Measurements from ENCODE around the gene SLC52A3. TPM values are rescaled to one million over a fixed set of nuclear protein-coding genes. Genes with fewer than 3 reads are reported as not detected.
A peak's percentile ranks its signal among the peaks of the same experiment; 100 is the strongest.

SLC52A3 gene
- polyA plus RNA-seq, 1 donor (not counting 4 experiments of a cell fraction or from before 2014, with no cell fraction given), result 0.84 TPM

GRCh38 chr20:730005-730404 lies 38.3 kb downstream of the SLC52A3 start:
- dilution Hi-C loops (cut with MboI; ENCODE audit: extremely low pct_ligation_motif_present, low sequenced_read_pairs), result no loop called here
- no peak for TF ChIP-seq CTCF (optimal IDR thresholded peaks at IDR 0.05 in 1 of 3, IDR thresholded peaks at IDR 0.05 in 1 of 3, conservative IDR thresholded peaks at IDR 0.05 in 1 of 3; ENCODE audit: extremely low read depth in 1 of 3, insufficient read depth in 2 of 3, low read length in 3 of 3)
- Histone ChIP-seq H3K4me1 (ENCODE audit: control insufficient read depth, extremely low read depth, insufficient read depth, low read length) (no peaks in the 10 kb centered on the region), H3K9me3 (ENCODE audit: control insufficient read depth, low read depth, low read length) (no peaks in the 10 kb centered on the region), H3K36me3 (ENCODE audit: control insufficient read depth in 2 of 2, extremely low read depth in 1 of 2, insufficient read depth in 2 of 2, low read length in 2 of 2) (no peaks in the 10 kb centered on the region), H3K79me2 (ENCODE audit: control insufficient read depth, insufficient read depth, low read length) (no peaks in the 10 kb centered on the region), H2AFZ (ENCODE audit: control insufficient read depth, low read length) (no peak overlapping the region), H3K27me3 (ENCODE audit: control insufficient read depth, extremely low read depth, insufficient read depth, low read length) (peaks cover 33% of the 10 kb centered on the region), H3K4me2 (ENCODE audit: control insufficient read depth, extremely low read depth, insufficient read depth, low read depth, low read length) (no peak overlapping the region), H3K27ac (ENCODE audit: control insufficient read depth, insufficient read depth, low read length) (no peak overlapping the region), H3K9ac (ENCODE audit: control insufficient read depth, extremely low read depth, insufficient read depth, low read length) (no peak overlapping the region), H3K9me1 (ENCODE audit: control insufficient read depth, extremely low read depth, insufficient read depth, low read length) (no peaks in the 10 kb centered on the region), H3K4me3 (ENCODE audit: control insufficient read depth in 2 of 3, extremely low read depth in 1 of 3, insufficient read depth in 2 of 3, low read depth in 1 of 3, low read length in 3 of 3) (no peak overlapping the region), H4K20me1 (ENCODE audit: control insufficient read depth, extremely low read depth, insufficient read depth, low read length) (no peaks in the 10 kb centered on the region)
- no peak for DNase-seq (ENCODE audit: low read depth, low spot score)
- FAIRE-seq, result no peak

GRCh38 chr20:728256-728944 lies 39.9 kb downstream of the SLC52A3 start:
- dilution Hi-C loops (cut with MboI; ENCODE audit: extremely low pct_ligation_motif_present, low sequenced_read_pairs), result no loop called here
- H3K4me3 ChIP-seq (ENCODE audit: control insufficient read depth in 2 of 3, extremely low read depth in 1 of 3, insufficient read depth in 2 of 3, low read depth in 1 of 3, low read length in 3 of 3), result peak overlapping the region; percentile 13 to 55 (median 32)

More at GRCh38 chr20:728256-728944, 39.9 kb downstream of the SLC52A3 start:
- no peaks in the 10 kb centered on the region for H3K36me3 ChIP-seq (ENCODE audit: control insufficient read depth in 2 of 2, extremely low read depth in 1 of 2, insufficient read depth in 2 of 2, low read length in 2 of 2)
- no peak overlapping the region for H3K9ac ChIP-seq (ENCODE audit: control insufficient read depth, extremely low read depth, insufficient read depth, low read length)
- H3K4me1 ChIP-seq (ENCODE audit: control insufficient read depth, extremely low read depth, insufficient read depth, low read length), result no peaks in the 10 kb centered on the region
- no peaks in the 10 kb centered on the region for H3K9me3 ChIP-seq (ENCODE audit: control insufficient read depth, low read depth, low read length)
- no peaks in the 10 kb centered on the region for H4K20me1 ChIP-seq (ENCODE audit: control insufficient read depth, extremely low read depth, insufficient read depth, low read length)
- no peak for DNase-seq (ENCODE audit: low read depth, low spot score)
- peaks cover 33% of the 10 kb centered on the region for H3K27me3 ChIP-seq (ENCODE audit: control insufficient read depth, extremely low read depth, insufficient read depth, low read length)
- peak overlapping the region; percentile 48 for H3K4me2 ChIP-seq (ENCODE audit: control insufficient read depth, extremely low read depth, insufficient read depth, low read depth, low read length)
- no peak for FAIRE-seq
- no peak overlapping the region for H2AFZ ChIP-seq (ENCODE audit: control insufficient read depth, low read length)
- no peak overlapping the region for H3K27ac ChIP-seq (ENCODE audit: control insufficient read depth, insufficient read depth, low read length)
- TF ChIP-seq CTCF (optimal IDR thresholded peaks at IDR 0.05 in 1 of 3, IDR thresholded peaks at IDR 0.05 in 1 of 3, conservative IDR thresholded peaks at IDR 0.05 in 1 of 3; ENCODE audit: extremely low read depth in 1 of 3, insufficient read depth in 2 of 3, low read length in 3 of 3) (peak; percentile 40 to 80 (median 78)), EZH2 (IDR thresholded peaks at IDR 0.05; ENCODE audit: low read length) (no peak)
- H3K9me1 ChIP-seq (ENCODE audit: control insufficient read depth, extremely low read depth, insufficient read depth, low read length), result no peaks in the 10 kb centered on the region
- H3K79me2 ChIP-seq (ENCODE audit: control insufficient read depth, insufficient read depth, low read length), result no peaks in the 10 kb centered on the region
